ENCODE measurements around the gene LY6G6F.

LY6G6F gene

GRCh38 chr6:31659649-31660380 lies 46.9 kb upstream of the LY6G6F start:
- TF ChIP-seq POLR2AphosphoS5 (IDR thresholded peaks at IDR 0.05; ENCODE audit: low read depth, low read length) (no peak; the same call in 1 of the 2 replicates), FOXP2 (optimal IDR thresholded peaks at IDR 0.05; ENCODE audit: borderline replicate concordance, extremely low read depth, extremely low read length, insufficient read depth) (no peak)
- TF ChIP-seq, protein P1, sequence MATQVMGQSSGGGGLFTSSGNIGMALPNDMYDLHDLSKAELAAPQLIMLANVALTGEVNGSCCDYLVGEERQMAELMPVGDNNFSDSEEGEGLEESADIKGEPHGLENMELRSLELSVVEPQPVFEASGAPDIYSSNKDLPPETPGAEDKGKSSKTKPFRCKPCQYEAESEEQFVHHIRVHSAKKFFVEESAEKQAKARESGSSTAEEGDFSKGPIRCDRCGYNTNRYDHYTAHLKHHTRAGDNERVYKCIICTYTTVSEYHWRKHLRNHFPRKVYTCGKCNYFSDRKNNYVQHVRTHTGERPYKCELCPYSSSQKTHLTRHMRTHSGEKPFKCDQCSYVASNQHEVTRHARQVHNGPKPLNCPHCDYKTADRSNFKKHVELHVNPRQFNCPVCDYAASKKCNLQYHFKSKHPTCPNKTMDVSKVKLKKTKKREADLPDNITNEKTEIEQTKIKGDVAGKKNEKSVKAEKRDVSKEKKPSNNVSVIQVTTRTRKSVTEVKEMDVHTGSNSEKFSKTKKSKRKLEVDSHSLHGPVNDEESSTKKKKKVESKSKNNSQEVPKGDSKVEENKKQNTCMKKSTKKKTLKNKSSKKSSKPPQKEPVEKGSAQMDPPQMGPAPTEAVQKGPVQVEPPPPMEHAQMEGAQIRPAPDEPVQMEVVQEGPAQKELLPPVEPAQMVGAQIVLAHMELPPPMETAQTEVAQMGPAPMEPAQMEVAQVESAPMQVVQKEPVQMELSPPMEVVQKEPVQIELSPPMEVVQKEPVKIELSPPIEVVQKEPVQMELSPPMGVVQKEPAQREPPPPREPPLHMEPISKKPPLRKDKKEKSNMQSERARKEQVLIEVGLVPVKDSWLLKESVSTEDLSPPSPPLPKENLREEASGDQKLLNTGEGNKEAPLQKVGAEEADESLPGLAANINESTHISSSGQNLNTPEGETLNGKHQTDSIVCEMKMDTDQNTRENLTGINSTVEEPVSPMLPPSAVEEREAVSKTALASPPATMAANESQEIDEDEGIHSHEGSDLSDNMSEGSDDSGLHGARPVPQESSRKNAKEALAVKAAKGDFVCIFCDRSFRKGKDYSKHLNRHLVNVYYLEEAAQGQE (IDR thresholded peaks at IDR 0.05; ENCODE audit: insufficient read depth in 1 of 2, low read depth in 2 of 2, low read length in 2 of 2): peak; percentile 87 to 91

- TF ChIP-seq TAF1 (IDR thresholded peaks at IDR 0.05; ENCODE audit: borderline replicate concordance, insufficient read depth, low read length) (peak; percentile 88; the same call in 1 of the 2 replicates), SIN3A (IDR thresholded peaks at IDR 0.05; ENCODE audit: borderline replicate concordance, insufficient read depth, low read length) (peak; percentile 62; the same call in 1 of the 2 replicates), FOXP2 (optimal IDR thresholded peaks at IDR 0.05; ENCODE audit: borderline replicate concordance, extremely low read depth, extremely low read length, insufficient read depth) (no peak), POLR2AphosphoS5 (IDR thresholded peaks at IDR 0.05; ENCODE audit: low read depth, low read length) (peak; percentile 95)
- TF ChIP-seq, protein P1 (IDR thresholded peaks at IDR 0.05; ENCODE audit: insufficient read depth in 1 of 2, low read depth in 2 of 2, low read length in 2 of 2): peak; percentile 45 to 50; a peak in 1 of 4 replicates
Measured at GRCh38 chr6:31660381-31661261, 46.0 kb upstream of the LY6G6F start, which contains the start of gene C6orf47. TSS of gene C6orf47 (minus strand) at chr6:31660778. CDS start at chr6:31659947, 831 bp downstream.

- TF ChIP-seq, protein P1 (IDR thresholded peaks at IDR 0.05; ENCODE audit: insufficient read depth in 1 of 2, low read depth in 2 of 2, low read length in 2 of 2): no peak
- TF ChIP-seq TAF1 (IDR thresholded peaks at IDR 0.05; ENCODE audit: borderline replicate concordance, insufficient read depth, low read length) (no peak), POLR2AphosphoS5 (IDR thresholded peaks at IDR 0.05; ENCODE audit: low read depth, low read length) (no peak), FOXP2 (optimal IDR thresholded peaks at IDR 0.05; ENCODE audit: borderline replicate concordance, extremely low read depth, extremely low read length, insufficient read depth) (no peak), SIN3A (IDR thresholded peaks at IDR 0.05; ENCODE audit: borderline replicate concordance, insufficient read depth, low read length) (no peak)
Measured at GRCh38 chr6:31661262-31662123, 45.2 kb upstream of the LY6G6F start.

DNA sequence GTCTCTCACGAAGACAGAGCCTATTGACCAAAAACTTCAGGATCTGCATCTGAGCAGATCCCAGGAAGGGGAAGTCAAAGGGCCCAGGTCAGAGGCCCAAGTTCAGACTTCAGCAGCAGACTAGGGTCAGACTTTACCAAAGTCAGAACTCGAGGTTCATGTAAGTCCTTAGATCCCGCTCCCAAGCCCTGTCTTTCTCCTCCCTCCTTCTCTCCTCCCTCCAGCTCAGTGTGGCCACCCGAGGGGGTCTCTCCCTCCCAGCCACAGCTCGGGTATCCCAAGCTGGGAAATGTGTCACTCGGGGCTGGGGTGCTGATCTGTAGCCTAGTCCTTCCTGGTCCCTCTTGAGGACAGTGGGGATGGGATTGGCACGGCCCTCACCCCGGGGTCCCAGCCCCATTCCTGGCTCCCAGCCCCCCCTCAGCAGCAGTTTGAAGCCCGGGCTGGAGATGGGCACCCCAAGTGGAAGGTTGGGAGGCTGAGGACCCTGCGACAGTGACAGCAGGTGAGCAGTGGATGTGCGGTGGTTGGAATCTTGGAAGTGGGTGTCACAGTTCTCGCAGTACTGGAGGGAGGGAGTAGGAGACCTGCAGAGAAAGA lies 44.4 kb upstream of the LY6G6F start:
- no peak for TF ChIP-seq POLR2AphosphoS5 (IDR thresholded peaks at IDR 0.05; ENCODE audit: low read depth, low read length)
- TF ChIP-seq SIN3A (IDR thresholded peaks at IDR 0.05; ENCODE audit: borderline replicate concordance, insufficient read depth, low read length): no peak
- TF ChIP-seq, protein P1 (IDR thresholded peaks at IDR 0.05; ENCODE audit: insufficient read depth in 1 of 2, low read depth in 2 of 2, low read length in 2 of 2): no peak
- no peak for TF ChIP-seq FOXP2 (optimal IDR thresholded peaks at IDR 0.05; ENCODE audit: borderline replicate concordance, extremely low read depth, extremely low read length, insufficient read depth)
- TF ChIP-seq TAF1 (IDR thresholded peaks at IDR 0.05; ENCODE audit: borderline replicate concordance, insufficient read depth, low read length): no peak
